NCI-H510A treated with DMSO at 0.1 percent for 48 hours (cell line): Measurements from ENCODE around the gene TKFC.
"Not testable (repeated sequence)": the region's sequence is repeated elsewhere in the genome, so short reads cannot be mapped to it uniquely, and the experiment has no call there.

Source experiments
- DNase-seq: peaks from one replicate; lab custom pipeline; 2025; lab: John Stamatoyannopoulos, UW

TKFC gene

DNA sequence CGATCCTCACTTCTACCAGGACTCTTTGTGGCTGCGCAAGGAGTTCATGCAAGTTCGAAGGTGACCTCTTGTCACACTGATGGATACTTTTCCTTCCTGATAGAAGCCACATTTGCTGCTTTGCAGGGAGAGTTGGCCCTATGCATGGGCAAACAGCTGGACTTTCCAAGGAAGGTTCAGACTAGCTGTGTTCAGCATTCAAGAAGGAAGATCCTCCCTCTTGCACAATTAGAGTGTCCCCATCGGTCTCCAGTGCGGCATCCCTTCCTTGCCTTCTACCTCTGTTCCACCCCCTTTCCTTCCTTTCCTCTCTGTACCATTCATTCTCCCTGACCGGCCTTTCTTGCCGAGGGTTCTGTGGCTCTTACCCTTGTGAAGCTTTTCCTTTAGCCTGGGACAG is 35.6 kb downstream of the TKFC start:
- DNase-seq, result no peak

DNA sequence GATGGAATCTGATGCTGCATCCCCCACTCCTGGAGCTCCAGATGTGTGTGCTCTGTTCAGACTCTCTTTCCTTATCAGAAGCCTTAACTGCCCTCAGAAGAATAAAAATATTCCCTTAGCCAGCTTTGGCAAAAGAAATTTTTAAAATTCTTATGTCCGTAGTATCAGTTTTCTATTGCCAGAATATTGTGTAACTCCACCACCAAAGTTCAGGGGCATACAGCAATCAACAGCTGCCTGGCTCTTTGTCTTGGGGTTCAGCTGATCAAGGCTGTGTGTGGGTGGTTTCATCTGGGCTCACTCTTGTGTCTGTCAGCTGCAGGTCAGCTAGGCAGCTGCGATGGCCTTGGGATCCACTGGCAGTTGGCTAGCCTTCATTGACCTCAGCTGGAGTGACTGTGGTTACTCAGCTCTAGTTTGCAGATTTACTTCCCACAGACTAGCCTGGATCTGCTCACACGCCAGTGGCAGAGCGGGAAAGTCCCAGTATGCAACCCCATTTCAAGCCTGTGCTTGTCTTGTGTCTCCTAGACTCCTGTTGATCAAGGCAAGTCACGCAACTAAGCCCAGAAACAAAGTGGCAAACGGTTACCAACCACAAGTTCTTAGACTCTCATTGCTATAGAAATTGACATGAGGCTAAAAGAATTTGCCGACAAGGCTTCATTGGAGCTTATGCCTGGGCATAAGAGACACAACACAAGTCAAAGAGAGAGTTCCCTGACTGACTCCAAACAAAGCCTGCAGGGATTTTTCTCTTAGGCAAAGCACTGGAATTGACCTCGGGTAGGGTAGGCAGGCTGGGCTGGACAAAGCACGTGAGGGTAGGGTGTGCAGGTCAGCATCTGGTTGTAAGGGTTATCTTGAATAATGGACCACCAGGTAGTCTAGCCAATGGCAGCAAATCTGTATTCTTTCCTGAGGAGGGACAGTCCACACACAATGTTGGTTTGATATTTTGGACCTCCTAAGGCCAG is 36.6 kb downstream of the TKFC start:
- DNase-seq, result no peak

DNA sequence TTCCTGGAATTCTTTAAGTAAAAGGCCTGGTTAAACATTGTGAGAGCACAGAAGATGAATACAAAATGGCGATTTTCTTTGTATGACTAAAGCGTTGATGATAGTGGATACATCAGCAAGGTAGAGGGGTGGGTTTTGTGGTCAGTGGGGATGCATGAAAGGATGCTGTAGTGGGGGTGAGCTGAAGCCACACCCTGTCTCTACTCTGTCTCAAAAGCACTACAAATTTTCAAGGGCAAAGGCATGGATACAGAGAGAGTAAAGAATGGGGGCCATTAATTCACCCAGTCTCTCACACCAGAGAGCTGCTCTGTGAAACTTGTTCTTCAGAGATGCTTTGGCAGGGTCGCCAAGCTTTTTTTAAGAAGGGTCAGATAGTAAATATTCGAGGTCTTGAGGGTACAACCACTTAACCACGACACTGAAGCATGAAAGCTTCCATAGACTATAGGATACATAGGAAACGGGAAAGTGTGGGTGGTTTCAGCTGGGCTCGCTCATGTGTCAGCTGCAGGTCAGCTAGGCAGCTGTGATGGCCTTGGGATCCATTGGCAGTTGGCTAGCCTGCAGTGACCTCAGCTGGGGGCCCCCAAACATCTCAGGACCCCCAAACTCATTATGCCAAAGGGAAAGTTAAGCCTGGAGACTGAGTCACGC is 37.4 kb downstream of the TKFC start:
- no peak for DNase-seq

DNA sequence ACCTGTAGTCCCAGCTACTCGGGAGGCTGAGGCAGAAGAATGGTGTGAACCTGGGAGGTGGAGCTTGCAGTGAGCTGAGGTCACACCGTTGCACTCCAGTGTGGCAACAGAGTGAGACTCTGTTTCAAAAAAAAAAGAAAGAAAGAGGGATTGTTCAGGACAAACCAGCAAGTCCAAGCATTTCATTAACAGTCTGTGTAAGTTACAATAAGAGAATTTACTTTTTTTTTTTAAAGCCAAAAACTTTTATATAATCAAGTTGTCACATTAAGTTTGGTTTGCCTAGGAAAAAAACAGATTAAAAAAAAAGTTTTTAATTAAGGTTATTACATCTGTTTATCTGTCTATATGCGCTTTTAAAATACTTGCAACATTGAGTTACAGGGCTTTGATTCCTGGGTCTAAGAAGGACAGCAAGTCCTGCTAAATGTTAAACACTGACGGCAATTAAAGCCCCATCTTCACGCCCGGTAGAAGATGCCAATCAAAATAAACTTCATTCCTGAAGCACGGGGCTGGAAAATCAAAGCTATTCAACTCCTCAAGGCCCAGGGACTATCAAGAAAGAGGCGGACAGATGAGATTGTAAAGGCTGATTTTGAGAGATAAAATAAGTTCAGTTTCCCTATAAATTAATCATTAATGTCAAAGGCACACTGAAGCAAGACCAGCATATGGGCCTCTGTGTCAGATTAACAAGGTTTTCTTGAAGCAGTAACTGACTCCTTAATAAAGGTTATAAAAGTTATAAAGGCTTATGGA is 39.8 kb downstream of the TKFC start:
- no peak for DNase-seq

DNA sequence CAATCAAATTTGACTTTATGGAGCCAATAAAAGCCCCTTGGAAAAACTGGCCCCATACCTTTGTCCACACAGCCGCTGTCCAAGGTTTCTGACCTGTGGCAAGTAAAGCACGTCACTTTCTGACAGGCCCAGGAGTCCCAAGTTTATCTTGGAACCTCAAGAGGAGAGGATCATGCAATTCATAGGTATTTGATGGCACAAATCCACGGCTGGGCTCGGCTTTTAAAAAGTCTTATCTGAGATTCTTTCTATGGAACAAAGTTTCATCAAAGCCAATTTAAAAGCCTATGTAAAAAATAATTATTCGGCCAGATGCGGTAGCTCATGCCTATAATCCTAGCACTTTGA is 42.7 kb downstream of the TKFC start:
- DNase-seq, result no peak

GRCh38 chr11:61377461-61378160 is 44.6 kb downstream of the TKFC start:
- DNase-seq, result no peak

- DNase-seq, result no peak
These were observed 45.8 kb downstream of the TKFC start for GRCh38 chr11:61378713-61379313.

DNA sequence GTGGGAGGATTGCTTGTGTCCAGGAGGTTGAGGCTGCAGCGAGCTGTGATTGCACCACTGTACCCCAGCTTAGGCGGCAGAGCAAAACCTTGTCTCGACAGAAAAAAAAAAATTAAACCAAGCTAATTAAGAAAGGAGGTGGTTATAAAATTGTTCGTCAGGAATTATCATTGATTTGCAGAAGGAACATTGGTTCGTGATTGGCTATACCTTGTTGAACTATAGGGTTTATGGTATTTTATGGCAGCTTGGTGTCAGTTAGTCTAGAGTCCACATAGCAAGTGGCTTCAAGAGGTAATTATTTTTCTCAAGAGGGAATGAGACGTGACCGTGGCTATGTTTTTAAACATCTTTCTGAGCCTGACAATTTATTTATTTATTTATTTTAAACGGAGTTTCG is 47.9 kb downstream of the TKFC start:
- DNase-seq, result no peak

DNA sequence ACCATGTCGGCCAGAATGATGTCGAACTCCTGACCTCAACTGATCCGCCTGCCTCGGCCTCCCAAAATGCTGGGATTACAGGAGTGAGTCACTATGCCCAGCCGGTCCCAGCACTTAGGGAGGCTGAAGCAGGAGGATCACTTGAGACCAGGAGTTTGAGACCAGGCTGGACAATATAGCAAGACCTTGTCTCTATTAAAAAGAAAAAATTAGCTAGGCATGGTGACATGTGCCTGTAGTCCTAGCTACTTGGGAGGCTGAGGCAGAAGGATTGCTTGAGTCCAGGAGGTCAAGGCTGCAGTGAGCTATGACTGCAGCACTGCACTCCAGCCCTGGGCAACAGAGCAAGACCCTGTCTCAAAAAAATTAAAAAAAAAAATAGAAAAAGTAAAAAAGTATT is 50.8 kb downstream of the TKFC start:
- DNase-seq, result not testable (repeated sequence)

GRCh38 chr11:61384271-61385242 is 51.5 kb downstream of the TKFC start:
- no peak for DNase-seq

- DNase-seq, result no peak
These were observed 57.1 kb downstream of the TKFC start for GRCh38 chr11:61390161-61390560.

GRCh38 chr11:61392981-61393595 is 60.1 kb downstream of the TKFC start:
- DNase-seq, result peak; percentile 16
